Iris pigment epithelial cell (primary cell): ENCODE results near the gene GDPD1.
"Not testable (repeated sequence)": the region's sequence is repeated elsewhere in the genome, so short reads cannot be mapped to it uniquely, and the experiment has no call there.

ENCODE experiments used
- DNase-seq: peaks from one replicate; pipeline ENCODE4 v3.0.0-alpha.2; 2011; ENCODE audit warnings: low read depth

Gene GDPD1

DNA sequence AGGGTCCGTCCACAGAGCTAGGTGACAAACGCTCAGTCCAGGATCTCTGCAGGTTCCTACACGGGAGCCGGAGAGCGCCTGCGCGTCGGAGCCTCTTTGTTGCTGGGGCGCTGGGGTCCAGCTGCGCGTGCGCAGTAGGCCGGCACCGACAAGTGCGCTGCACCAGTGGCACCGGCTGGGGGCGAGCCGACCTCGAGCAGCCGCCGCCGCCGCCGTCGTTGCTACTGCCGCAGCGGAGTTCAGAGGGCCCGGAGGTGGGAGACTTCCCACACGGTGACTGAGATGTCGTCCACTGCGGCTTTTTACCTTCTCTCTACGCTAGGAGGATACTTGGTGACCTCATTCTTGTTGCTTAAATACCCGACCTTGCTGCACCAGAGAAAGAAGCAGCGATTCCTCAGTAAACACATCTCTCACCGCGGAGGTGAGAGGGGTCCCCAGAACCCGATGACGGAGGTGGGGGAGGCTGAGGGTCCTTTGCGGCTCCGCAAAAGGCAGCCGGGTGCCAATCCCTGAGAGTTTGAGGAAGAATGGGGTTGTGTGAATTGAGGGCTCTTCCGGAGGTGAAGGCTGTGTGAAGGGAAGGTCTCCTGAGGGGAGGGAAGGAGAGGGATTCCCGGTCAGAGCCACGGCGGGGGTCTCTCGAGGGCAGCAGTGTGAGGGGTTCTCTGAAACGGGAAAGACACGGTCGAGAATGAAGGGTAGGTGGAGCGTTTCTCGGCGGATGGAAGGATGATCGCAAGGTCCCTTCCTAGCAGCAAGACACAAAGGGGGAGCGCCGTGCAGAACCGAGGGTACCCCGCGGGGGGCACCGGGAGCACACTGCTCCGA, at the start of gene GDPD1:
TSS of gene GDPD1 (plus strand) at position 184 of the 831 bp plus-strand sequence. CDS start at position 283, 99 bp downstream.
- peak; percentile 89 for DNase-seq

DNA sequence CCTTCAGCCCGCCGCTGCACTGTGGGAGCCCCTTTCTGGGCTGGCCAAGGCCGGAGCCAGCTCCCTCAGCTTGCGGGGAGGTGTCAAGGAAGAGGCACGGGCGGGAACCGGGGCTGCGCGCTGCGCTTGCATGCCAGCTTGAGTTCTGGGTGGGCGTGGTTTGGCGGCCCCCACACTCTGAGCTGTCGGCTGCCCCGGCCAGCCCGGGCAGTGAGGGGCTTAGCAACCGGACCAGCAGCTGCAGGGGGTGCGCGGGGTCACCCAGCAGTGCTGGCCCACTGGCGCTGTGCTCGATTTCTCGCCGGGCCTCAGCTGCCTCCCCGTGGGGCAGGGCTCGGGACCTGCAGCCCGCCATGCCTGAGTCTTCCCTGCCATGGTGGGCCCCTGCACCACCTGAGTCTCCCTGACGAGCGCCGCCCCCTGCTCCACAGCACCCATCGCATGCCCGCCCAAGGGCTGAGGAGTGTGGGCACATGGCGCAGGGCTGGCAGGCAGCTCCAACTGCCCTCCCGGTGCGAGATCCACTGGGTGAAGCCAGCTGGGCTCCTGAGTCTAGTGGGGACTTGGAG, 47.8 kb upstream of the GDPD1 start:
- DNase-seq: no peak

DNA sequence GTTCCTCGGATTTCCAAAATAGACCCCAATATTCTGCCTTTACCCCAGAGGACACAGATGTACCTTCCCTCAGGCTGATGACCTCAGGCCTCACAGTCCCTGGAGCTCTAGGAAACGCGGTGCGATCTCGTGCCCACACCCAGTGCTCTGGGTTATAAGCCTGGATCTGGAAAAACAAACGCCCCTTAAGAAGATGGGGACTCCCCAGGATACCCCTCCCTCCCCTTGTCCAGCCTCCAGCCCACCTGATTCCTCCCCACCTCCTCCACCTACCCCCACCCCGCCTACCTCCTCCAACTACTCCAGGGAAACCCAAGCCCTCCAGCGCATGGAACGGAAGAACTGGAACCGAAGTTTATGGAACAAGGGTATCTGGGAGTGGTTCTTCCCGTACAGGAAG, 45.6 kb upstream of the GDPD1 start:
- no peak for DNase-seq

DNA sequence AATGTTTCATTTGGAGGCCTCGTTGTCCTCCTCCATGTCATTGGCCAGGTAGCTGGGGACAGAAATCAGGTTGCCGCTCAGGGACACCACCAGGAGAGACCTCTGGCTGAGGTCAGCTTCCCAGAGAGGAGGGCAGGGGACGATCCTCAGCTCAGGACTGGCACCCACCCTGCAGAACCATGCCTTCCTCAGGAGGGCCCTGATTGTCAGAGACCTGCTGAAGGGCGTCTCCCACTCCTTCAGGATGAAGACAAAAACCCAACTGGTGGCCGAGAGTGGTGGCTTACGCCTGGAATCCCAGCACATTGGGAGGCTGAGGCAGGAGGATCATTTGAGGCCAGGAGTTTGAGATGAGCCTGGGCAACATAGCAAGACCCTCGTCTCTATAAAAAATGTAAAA, 45.2 kb upstream of the GDPD1 start:
- no peak for DNase-seq

DNA sequence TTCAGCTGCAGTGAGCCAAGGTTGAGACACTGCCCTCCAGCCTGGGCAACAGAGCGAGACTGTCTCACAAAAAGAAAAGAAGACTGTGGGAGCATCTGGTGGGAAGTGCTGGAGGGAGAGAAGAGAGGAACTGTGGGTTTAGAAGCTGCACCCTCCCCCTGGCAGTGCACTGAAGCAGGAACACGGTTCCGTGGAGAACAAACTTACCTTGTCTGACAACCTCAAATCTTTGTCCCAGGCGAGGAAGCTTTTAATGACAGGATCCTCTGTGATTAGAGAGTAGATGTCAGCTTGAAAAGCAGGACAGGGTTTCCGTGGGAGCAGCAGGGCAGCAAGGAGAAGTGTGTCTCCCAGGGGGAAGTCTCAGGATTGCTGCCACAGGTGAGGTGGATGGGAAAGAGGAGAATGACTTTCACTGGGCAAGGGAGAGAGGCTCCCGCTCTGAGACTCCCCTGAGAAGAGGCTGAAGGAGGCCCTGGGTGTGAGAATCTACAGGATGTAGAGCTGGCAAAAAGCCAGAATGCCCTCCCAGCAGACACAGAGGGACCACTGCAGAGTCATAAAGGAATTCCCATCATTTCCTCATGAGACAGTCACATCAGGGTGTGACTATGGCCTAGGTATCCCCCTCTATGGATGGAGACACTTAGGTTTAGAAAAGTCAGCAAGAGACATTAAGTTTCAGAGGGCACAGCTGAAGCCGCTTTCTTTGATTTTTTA, 41.9 kb upstream of the GDPD1 start:
- DNase-seq: no peak

DNA sequence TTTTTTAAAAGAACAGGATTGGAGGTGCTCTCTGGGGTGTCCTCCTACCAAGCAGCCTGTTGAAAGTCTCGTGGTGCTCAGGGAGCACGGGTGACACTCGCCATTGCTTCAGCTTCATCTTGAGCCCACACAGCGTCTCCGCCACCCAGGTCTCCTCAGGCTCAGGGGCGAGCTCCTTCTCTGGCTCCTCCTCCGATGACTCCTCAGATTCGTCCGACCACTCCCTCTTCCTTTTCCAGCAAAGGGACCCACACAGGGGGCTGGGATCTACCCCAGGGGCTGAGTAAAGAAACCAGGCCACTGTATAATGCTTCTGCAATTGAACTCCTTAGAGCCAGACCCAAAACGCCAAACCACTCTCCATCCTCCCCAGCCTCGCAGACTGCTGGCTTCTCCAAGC, 40.7 kb upstream of the GDPD1 start:
- not testable (repeated sequence) for DNase-seq

DNA sequence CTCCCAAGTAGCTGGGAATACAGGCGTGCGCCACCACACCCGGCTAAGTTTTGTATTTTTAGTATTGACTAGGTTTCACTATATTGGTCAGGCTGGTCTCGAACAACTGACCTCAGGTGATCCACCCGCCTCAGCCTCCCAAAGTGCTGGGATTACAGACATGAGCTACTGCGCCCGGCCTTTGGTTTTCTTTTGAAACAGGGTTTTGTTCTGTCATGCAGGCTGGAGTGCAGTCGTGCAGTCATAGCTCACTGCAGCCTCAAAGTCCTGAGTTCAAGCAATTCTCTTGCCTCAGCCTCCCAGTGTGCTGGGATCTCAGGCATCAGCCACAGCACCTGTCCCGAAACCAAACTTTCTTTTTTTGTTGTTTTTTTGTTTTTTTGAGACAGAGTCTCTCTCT, 39.7 kb upstream of the GDPD1 start:
- DNase-seq: no peak

DNA sequence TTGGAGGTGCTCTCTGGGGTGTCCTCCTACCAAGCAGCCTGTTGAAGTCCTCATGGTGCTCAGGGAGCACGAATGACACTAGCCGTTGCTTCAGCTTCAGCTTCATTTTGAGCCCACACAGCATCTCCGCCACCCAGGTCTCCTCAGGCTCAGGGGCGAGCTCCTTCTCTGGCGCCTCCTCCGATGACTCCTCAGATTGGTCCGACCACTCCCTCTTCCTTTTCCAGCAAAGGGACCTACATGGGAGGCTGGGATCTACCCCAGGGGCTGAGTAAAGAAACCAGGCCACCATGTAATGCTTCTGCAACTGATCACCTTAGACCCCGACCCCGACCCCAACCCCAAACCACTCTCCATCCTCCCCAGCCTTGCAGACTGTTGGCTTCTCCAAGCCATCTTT, 38.8 kb upstream of the GDPD1 start:
- no peak for DNase-seq

DNA sequence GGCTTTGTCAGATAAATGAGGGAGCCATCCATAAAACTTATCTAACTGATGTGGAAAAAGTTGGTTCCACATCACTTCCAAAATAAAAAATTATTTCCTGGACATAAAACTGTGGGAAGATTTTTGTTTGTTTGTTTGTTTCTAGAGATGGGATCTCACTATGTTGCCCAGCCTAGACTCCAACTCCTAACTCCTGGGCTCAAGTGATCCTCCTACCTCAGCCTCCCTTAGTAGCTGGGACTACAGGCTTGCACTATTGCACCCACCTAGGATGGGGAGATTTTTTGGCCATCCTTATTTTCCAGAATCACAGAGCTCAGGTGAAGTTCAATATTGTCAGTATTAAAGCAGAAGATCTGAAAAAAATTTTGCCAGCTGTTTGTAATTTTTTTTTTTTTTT, 34.3 kb upstream of the GDPD1 start:
- no peak for DNase-seq

DNA sequence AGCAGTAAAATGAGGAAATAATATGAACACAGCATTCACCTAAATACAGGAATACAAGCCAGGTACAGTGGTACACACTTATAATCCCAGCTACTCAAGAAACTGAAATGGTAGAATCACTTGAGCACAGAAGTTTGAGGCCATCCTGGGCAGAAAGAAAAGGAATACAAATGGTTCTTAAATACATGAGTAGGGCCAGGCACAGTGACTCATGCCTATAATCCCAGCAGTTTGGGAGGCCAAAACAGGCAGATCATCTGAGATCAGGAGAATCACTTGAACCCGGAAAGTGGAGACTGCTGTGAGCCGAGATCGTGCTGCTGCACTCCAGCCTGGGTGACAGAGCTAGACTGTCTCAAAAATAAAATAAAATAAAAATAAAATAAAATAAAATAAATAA, 33.5 kb upstream of the GDPD1 start:
- DNase-seq: peak; percentile 39

DNA sequence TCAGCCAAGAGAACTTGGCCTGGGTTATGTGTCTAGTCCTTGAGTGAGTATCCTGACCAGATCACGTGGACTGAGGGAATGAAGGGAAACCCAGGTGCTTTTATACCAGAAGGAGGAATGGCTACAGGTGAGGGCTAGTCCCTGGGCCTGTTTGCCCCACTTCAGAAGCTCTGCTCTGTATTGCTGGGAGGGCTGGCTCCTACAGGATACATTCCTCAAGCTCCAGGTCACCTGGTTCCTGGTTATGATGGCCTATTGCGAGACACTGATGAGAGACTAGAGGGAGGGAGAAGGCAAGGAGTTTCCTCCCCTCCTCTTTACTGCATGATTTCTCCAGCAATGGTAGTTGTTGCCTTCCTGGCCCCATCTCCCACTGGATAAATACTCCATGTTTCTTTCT, 29.5 kb upstream of the GDPD1 start:
- no peak for DNase-seq

DNA sequence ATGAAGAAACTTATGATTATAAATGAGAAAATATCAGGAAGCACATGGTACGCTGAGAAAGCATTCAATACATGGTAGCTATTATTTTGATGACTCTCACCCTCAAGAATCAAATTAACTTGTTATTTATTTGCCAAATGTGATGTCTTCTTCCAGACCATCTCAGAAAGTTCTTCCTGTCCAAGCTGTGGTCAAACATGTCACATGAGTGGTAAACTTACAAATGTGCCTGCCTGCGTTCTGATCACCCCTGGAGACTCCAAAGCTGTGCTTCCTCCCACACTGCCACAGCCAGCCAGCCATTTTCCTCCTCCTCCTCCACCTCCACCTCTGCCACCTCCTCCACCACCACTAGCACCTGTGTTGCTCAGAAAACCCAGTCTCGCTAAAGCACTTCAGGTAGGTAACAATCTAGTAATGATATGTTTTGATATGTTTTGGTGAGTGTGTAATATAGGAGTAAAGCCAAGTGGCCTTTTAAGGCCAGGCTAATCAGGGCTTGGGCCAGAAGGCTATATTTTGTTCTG, 26.9 kb upstream of the GDPD1 start:
- DNase-seq: no peak

DNA sequence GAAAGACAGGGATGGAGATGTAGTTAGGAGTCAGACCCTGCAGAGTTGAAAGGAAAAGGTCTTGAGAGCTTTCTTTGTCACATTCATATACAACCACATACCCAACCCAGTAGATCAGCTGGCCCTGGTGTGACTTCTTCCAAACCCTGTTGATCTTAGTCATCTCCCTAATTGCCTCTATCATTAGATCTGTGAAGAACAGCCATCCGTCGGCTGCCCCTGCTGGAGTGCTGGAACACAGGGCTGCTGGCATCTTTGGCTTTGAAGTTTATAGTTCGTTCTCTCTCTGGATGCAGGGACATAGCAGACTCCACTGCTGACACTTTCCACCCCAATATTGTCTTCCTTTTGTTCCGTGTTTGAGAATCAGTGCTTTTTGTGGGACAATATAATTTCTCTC, 20.9 kb upstream of the GDPD1 start:
- DNase-seq: no peak

DNA sequence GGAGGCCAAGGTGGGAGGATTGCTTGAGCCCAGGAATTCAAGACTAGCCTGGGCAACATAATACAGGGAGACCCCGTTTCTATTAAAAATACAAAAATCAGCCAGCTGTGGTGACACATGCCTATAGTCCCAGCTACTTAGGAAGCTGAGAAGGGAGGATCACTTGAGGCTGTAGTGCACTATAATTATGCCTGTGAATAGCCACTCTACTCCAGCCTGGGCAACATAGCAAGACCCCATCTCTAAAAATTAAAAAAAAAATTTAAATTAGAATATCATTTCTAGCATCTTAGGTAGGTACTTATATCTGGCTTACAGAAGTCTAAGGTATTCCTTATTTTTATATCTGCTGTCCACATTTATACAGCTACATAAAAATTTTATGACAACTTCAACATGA, 18.0 kb upstream of the GDPD1 start:
- DNase-seq: no peak

DNA sequence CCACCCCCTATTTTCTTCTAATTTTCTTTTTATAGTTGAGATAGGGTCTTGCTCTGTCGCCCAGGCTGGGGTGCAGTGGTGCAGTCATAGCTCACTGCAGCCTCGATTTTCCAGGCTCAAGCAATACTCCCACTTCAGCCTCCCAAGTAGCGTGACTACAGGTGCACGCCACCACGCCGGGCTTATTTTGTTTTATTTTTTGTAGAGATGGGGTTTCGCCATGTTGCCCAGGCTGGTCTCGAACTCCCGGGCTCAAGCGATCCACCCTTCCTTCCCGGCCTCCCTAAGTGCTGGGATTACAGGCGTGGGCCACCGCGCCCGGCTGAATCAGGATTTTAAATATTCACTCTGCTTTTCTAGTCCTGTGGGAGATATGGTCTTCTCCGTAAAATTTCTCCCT, 941 bp upstream of the GDPD1 start:
- no peak for DNase-seq

DNA sequence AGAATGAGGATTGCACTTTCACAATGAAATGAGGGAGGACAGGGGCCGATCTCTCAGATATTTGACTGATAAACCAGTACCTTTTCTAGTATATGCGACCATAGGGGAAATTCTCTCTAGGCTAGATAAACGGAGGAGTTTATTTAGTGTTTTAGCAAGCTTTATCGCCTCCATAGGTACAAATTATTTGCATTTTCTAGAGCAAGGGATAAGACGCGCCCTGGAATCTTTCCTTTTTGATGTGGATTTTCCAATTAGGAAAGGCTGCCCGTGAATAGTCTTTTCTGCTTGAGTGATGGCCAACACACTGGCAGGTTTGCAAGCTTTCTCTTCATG, 351 bp upstream of the GDPD1 start:
- no peak for DNase-seq

DNA sequence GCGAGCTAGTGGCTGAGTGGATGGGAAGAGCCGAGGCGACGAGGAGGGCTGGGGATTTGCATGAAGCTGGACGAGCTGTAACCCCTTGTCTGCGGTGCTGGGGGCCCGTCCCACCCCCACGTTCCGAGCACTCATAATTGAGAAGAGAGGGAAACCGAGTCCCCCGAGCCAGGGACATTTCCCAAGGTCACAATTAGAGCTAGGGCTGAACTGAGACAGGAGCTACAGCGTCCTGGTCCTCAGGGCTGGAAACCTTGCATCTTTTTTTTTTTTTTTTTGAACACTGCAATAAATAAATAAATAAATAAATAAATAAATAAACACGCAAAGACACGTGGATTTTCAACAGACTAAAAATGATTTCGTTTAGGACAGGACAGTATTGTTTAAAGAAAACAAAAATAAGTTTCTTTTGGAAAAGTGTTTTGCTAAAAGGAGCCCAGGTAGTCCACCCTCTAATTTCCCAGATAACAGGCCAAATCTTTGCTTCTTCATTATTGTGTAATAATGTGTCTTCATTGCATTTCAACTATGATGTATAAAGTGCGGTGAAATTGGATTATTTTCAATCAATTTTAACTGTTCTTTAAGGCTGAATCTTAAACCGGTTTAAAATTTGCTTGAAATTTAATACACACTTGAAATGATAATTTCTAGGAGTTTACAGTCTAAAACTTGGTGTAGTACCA, 992 bp downstream of the GDPD1 start:
- DNase-seq: no peak

DNA sequence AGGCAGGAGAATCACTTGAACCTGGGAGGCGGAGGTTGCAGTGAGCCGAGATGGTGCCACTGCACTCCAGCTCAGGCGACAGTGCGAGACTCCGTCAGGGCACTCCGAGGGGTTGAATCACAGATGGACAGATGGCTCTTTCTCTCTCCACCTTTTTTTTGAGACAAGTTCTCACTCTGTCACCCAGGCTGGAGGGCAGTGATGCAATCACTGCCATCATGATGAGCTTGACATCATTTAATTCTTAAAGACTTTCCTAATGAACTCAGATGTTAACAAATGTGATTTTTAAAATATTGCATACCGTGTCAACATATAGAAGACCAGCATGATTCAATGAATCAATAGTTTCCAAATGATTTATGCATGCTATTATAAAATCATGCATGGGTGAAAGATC, 3.5 kb downstream of the GDPD1 start:
- DNase-seq: no peak

DNA sequence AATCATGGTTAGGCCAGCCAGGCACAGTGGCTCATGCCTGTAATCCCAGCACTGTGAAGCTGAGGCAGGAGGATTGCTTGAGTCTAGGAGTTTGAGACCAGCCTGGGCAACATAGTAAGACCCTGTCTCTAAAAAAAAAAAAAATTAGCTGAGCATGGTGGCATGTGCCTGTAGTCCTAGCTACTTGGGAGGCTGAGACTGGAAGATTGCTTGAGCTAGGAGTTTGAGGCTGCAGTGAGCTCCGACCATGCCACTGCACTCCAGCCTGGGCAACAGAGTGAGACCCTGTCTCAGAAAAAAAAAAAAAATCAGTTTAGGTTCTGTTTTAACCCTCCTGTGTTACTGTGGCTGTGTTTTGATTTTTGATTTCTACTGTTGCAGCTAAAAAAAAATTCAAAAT, 8.3 kb downstream of the GDPD1 start:
- DNase-seq: not testable (repeated sequence)

DNA sequence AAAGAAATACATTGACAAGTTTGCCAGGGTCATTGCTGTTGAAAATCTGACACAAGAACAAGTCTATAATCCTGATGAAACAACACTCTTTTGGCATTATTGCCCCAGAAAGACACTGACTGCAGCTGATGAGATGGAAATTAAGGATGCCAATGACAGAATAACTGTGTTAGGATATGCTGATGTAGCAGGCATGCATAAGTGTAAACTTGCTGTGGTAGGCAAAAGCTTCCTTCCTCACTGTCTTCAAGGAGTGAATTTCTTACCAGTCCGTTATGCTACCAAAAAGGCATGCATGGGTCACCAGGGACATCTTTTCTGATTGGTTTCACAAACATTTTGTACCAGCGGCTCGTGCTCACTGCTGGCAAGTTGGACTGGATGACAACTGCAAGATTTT, 10.5 kb downstream of the GDPD1 start:
- DNase-seq: no peak

DNA sequence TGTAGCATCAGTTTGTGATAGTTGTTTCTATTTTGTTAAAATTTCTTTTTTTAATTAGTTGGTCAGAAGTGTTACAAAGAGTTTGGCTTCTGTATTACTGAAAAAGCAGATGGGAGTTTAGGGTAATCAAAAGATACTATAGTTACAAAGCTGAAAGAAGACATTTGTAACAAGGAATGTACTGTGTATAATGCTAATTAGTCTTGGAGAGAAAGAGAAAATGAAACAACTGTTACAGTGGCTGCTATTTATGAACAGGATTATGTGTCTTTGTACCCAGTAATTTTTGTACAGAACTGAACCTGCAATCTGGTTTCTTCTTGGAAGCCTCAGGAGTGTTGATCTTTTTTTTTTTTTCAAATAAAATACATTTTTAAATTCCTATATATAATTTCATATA, 14.3 kb downstream of the GDPD1 start:
- no peak for DNase-seq

DNA sequence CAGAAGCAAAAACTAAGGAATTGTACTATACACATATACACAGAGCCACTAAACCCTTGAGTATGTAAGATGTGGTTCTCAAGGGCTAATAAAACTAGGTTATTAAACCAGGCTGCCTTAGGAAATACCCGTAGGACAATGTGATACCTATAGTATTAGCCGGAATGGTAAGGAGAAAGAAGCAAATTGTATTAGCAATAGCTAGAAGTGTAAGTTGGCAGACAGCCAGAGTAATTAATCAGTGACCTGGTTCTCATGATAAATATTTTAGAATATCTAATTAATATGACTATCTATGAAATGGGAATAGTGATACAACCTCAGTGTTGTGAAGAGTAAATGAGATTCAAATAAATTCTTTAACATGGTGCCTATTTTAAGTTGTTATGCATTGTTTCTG, 18.6 kb downstream of the GDPD1 start:
- no peak for DNase-seq

DNA sequence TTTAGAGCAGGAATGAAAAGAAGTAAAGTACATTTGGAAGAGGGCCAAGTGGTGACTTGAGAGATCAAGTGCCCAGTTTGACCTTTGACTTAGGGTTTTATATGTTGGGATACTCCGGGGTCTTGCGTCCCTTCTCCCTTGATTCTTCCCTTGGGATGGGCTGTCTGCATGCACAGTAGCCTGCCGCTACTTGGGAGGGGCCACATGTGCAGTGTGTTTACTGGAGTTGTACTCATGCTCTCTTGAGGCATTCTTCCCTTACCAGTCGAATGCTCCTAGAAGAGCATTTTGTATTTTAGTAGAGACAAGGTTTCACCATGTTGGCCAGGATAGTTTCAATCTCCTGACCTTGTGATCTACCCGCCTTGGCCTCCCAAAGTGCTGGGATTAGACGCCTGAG, 23.8 kb downstream of the GDPD1 start:
- no peak for DNase-seq
